ENCODE measurements around the gene PLGRKT. TPM values are rescaled to one million over a fixed set of nuclear protein-coding genes. Genes with fewer than 3 reads are reported as not detected.

PLGRKT gene
- total and polyA plus RNA-seq, 4 donors = 22.5 to 32.3 (median 29.7) TPM

GRCh38 chr9:5455181-5455580 lies 17.5 kb upstream of the PLGRKT start:
- DNase-seq (ENCODE audit: low read depth in 4 of 6, low spot score in 6 of 6) = no peak
- H3K9me3 ChIP-seq (ENCODE audit: control insufficient read depth, insufficient read depth, low read length) = no peaks in the 10 kb centered on the region
- WGBS (ENCODE audit: insufficient coverage) = 60% methylated on average over 1 of the region's 2 CpGs

GRCh38 chr9:5453673-5454072 lies 15.9 kb upstream of the PLGRKT start:
- no peaks in the 10 kb centered on the region for H3K4me1 ChIP-seq (ENCODE audit: control insufficient read depth, insufficient read depth, low read length)
- no peaks in the 10 kb centered on the region for H3K36me3 ChIP-seq (ENCODE audit: control insufficient read depth, insufficient read depth, low read length)
- WGBS (ENCODE audit: insufficient coverage) = no CpG with 5 or more reads among the region's 2 CpGs
- H3K27me3 ChIP-seq (ENCODE audit: control insufficient read depth, insufficient read depth, low read length) = no peaks in the 10 kb centered on the region
- no peaks in the 10 kb centered on the region for H3K9me3 ChIP-seq (ENCODE audit: control insufficient read depth, insufficient read depth, low read length)
- no peak overlapping the region for H3K27ac ChIP-seq (ENCODE audit: low read depth, low read length)
- H3K4me3 ChIP-seq (ENCODE audit: low read depth, low read length) = no peak overlapping the region
- no peak for DNase-seq (ENCODE audit: low read depth in 4 of 6, low spot score in 6 of 6)

More at GRCh38 chr9:5455181-5455580, 17.5 kb upstream of the PLGRKT start:
- no peaks in the 10 kb centered on the region for H3K4me1 ChIP-seq (ENCODE audit: control insufficient read depth, insufficient read depth, low read length)
- H3K27me3 ChIP-seq (ENCODE audit: control insufficient read depth, insufficient read depth, low read length) = no peaks in the 10 kb centered on the region
- H3K27ac ChIP-seq (ENCODE audit: low read depth, low read length) = no peak overlapping the region
- no peak overlapping the region for H3K4me3 ChIP-seq (ENCODE audit: low read depth, low read length)
- H3K36me3 ChIP-seq (ENCODE audit: control insufficient read depth, insufficient read depth, low read length) = no peaks in the 10 kb centered on the region

GRCh38 chr9:5453004-5453403 lies 15.3 kb upstream of the PLGRKT start:
- no peak for DNase-seq (ENCODE audit: low read depth in 4 of 6, low spot score in 6 of 6)
- WGBS (ENCODE audit: insufficient coverage) = no CpG with 5 or more reads among the region's 2 CpGs
- no peak overlapping the region for H3K4me3 ChIP-seq (ENCODE audit: low read depth, low read length)
- H3K9me3 ChIP-seq (ENCODE audit: control insufficient read depth, insufficient read depth, low read length) = no peaks in the 10 kb centered on the region
- no peaks in the 10 kb centered on the region for H3K36me3 ChIP-seq (ENCODE audit: control insufficient read depth, insufficient read depth, low read length)
- no peaks in the 10 kb centered on the region for H3K27me3 ChIP-seq (ENCODE audit: control insufficient read depth, insufficient read depth, low read length)
- H3K4me1 ChIP-seq (ENCODE audit: control insufficient read depth, insufficient read depth, low read length) = no peaks in the 10 kb centered on the region
- H3K27ac ChIP-seq (ENCODE audit: low read depth, low read length) = no peak overlapping the region

DNA sequence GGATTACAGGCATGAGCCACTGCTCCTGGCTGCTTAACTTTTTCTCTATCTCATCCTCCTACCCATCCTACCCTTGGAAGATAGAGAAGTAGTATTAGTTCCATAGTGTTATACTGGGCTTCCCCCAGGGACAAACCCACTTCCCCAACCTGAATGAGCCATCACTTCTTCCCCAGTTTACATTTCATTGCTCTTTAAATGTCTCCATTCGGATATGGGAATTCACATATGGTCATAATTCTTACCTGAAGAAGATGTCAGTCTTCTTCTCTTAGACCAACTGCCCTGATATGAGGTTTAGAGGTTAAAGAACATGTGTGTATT lies 14.5 kb upstream of the PLGRKT start:
- DNase-seq (ENCODE audit: low read depth in 4 of 6, low spot score in 6 of 6) = no peak
- H3K27me3 ChIP-seq (ENCODE audit: control insufficient read depth, insufficient read depth, low read length) = no peaks in the 10 kb centered on the region
- no peaks in the 10 kb centered on the region for H3K9me3 ChIP-seq (ENCODE audit: control insufficient read depth, insufficient read depth, low read length)
- H3K4me3 ChIP-seq (ENCODE audit: low read depth, low read length) = no peak overlapping the region
- WGBS (ENCODE audit: insufficient coverage) = no CpG with 5 or more reads among the region's 1 CpG
- H3K4me1 ChIP-seq (ENCODE audit: control insufficient read depth, insufficient read depth, low read length) = no peaks in the 10 kb centered on the region
- no peak overlapping the region for H3K27ac ChIP-seq (ENCODE audit: low read depth, low read length)
- H3K36me3 ChIP-seq (ENCODE audit: control insufficient read depth, insufficient read depth, low read length) = no peaks in the 10 kb centered on the region

- Histone ChIP-seq H3K4me1 (ENCODE audit: control insufficient read depth, insufficient read depth, low read length) (no peaks in the 10 kb centered on the region), H3K9me3 (ENCODE audit: control insufficient read depth, insufficient read depth, low read length) (no peaks in the 10 kb centered on the region), H3K4me3 (ENCODE audit: low read depth, low read length) (peak within 1 kb of the TSS; percentile 58), H3K27me3 (ENCODE audit: control insufficient read depth, insufficient read depth, low read length) (no peaks in the 10 kb centered on the region), H3K36me3 (ENCODE audit: control insufficient read depth, insufficient read depth, low read length) (no peaks in the 10 kb centered on the region), H3K27ac (ENCODE audit: low read depth, low read length) (peak within 1 kb of the TSS; percentile 37)
- peak in 4 of 6 donors; percentile 40 to 82 (median 66) for DNase-seq (ENCODE audit: low read depth in 4 of 6, low spot score in 6 of 6)
- 4% methylated on average over 30 of the region's 36 CpGs for WGBS (ENCODE audit: insufficient coverage)
Observed at GRCh38 chr9:5450359-5451091, 12.8 kb upstream of the PLGRKT start, which contains the start of gene CD274. Gene CD274, plus strand, starts transcription at chr9:5450542. Its CDS starts 5,572 bp downstream, at chr9:5456114.

- Histone ChIP-seq H3K9me3 (ENCODE audit: control insufficient read depth, insufficient read depth, low read length) (no peaks in the 10 kb centered on the region), H3K27ac (ENCODE audit: low read depth, low read length) (peak overlapping the region; percentile 37), H3K4me3 (ENCODE audit: low read depth, low read length) (peak overlapping the region; percentile 58), H3K36me3 (ENCODE audit: control insufficient read depth, insufficient read depth, low read length) (no peaks in the 10 kb centered on the region), H3K4me1 (ENCODE audit: control insufficient read depth, insufficient read depth, low read length) (no peaks in the 10 kb centered on the region), H3K27me3 (ENCODE audit: control insufficient read depth, insufficient read depth, low read length) (no peaks in the 10 kb centered on the region)
- WGBS (ENCODE audit: insufficient coverage) = 79% methylated on average over 5 of the region's 15 CpGs
- DNase-seq (ENCODE audit: low read depth in 4 of 6, low spot score in 6 of 6) = peak in 1 of 6 donors; percentile 2
Observed at GRCh38 chr9:5449521-5450358, 12.0 kb upstream of the PLGRKT start.

GRCh38 chr9:5448461-5449435 lies 11.0 kb upstream of the PLGRKT start:
- no peak overlapping the region for H3K4me3 ChIP-seq (ENCODE audit: low read depth, low read length)
- no peaks in the 10 kb centered on the region for H3K27me3 ChIP-seq (ENCODE audit: control insufficient read depth, insufficient read depth, low read length)
- no peaks in the 10 kb centered on the region for H3K36me3 ChIP-seq (ENCODE audit: control insufficient read depth, insufficient read depth, low read length)
- no peaks in the 10 kb centered on the region for H3K4me1 ChIP-seq (ENCODE audit: control insufficient read depth, insufficient read depth, low read length)
- no peak for DNase-seq (ENCODE audit: low read depth in 4 of 6, low spot score in 6 of 6)
- 100% methylated on average over 1 of the region's 5 CpGs for WGBS (ENCODE audit: insufficient coverage)
- no peaks in the 10 kb centered on the region for H3K9me3 ChIP-seq (ENCODE audit: control insufficient read depth, insufficient read depth, low read length)
- H3K27ac ChIP-seq (ENCODE audit: low read depth, low read length) = no peak overlapping the region

DNA sequence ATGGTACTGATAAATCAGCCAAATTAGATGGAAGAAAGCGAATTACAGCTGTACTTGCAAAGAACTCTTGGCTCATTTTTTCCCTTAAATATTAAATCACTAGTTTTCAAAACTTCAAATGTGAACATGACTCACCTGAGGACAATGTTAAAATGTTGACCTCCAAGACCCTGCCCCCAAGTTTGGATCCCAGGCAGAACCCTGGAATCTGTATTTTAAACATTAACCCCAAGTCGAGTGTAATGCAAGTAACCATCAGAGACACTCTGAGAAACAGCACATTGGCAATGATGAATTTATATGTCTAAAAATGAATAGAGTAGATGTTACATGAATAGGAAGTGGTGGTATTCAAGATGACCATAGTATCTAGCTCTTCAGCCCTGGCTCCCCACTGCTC lies 10.3 kb upstream of the PLGRKT start:
- no peak overlapping the region for H3K27ac ChIP-seq (ENCODE audit: low read depth, low read length)
- H3K36me3 ChIP-seq (ENCODE audit: control insufficient read depth, insufficient read depth, low read length) = no peaks in the 10 kb centered on the region
- no peaks in the 10 kb centered on the region for H3K27me3 ChIP-seq (ENCODE audit: control insufficient read depth, insufficient read depth, low read length)
- no peak for DNase-seq (ENCODE audit: low read depth in 4 of 6, low spot score in 6 of 6)
- no peak overlapping the region for H3K4me3 ChIP-seq (ENCODE audit: low read depth, low read length)
- no peaks in the 10 kb centered on the region for H3K4me1 ChIP-seq (ENCODE audit: control insufficient read depth, insufficient read depth, low read length)
- H3K9me3 ChIP-seq (ENCODE audit: control insufficient read depth, insufficient read depth, low read length) = no peaks in the 10 kb centered on the region
- WGBS (ENCODE audit: insufficient coverage) = no CpG with 5 or more reads among the region's 2 CpGs

GRCh38 chr9:5447337-5447736 lies 9.6 kb upstream of the PLGRKT start:
- Histone ChIP-seq H3K9me3 (ENCODE audit: control insufficient read depth, insufficient read depth, low read length) (no peaks in the 10 kb centered on the region), H3K36me3 (ENCODE audit: control insufficient read depth, insufficient read depth, low read length) (no peaks in the 10 kb centered on the region), H3K27me3 (ENCODE audit: control insufficient read depth, insufficient read depth, low read length) (no peaks in the 10 kb centered on the region), H3K4me1 (ENCODE audit: control insufficient read depth, insufficient read depth, low read length) (no peaks in the 10 kb centered on the region), H3K27ac (ENCODE audit: low read depth, low read length) (no peak overlapping the region), H3K4me3 (ENCODE audit: low read depth, low read length) (no peak overlapping the region)
- 60% methylated on average over 1 of the region's 3 CpGs for WGBS (ENCODE audit: insufficient coverage)
- DNase-seq (ENCODE audit: low read depth in 4 of 6, low spot score in 6 of 6) = no peak
